Stimulated activated CD4-positive, alpha-beta T cell treated with anti-CD3 and anti-CD28 coated beads, Interleukin-1b, Interleukin-23, amount 100 ng/mL, for 24 hours (primary cell): ENCODE measurements around the gene WIPI1.
"Not testable (repeated sequence)": the region's sequence is repeated elsewhere in the genome, so short reads cannot be mapped to it uniquely, and the experiment has no call there.

Experiments
- DNase-seq, 4 experiments: peaks; one replicate each; pipeline ENCODE4 v3.0.0-alpha.2; 2020; ENCODE audit warnings: low read depth in 4 of 4, low spot score in 1 of 4

Gene WIPI1, protein sequence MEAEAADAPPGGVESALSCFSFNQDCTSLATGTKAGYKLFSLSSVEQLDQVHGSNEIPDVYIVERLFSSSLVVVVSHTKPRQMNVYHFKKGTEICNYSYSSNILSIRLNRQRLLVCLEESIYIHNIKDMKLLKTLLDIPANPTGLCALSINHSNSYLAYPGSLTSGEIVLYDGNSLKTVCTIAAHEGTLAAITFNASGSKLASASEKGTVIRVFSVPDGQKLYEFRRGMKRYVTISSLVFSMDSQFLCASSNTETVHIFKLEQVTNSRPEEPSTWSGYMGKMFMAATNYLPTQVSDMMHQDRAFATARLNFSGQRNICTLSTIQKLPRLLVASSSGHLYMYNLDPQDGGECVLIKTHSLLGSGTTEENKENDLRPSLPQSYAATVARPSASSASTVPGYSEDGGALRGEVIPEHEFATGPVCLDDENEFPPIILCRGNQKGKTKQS

DNA sequence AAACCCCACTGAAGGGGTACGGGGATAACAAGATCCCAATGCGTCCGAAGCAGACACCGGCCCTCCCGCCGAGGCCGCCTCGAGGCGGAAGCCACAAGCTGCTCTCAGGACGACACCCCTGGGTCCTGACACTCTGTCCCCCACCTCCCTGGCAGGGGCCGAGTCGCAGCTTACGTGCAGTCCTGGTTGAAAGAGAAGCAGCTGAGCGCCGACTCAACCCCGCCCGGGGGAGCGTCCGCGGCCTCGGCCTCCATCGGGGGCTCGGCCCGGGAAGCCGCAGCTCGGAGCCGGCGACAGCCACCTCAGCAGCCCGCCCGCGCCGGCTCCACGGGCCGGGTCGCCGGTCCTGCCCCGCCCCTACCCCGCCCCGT lies at the start of gene WIPI1:
Gene WIPI1, minus strand, starts transcription at position 329 of the 371 bp plus-strand sequence. Its CDS starts 75 bp downstream, at position 254.
- peak in 1 of 4 experiments; percentile 29 for DNase-seq

DNA sequence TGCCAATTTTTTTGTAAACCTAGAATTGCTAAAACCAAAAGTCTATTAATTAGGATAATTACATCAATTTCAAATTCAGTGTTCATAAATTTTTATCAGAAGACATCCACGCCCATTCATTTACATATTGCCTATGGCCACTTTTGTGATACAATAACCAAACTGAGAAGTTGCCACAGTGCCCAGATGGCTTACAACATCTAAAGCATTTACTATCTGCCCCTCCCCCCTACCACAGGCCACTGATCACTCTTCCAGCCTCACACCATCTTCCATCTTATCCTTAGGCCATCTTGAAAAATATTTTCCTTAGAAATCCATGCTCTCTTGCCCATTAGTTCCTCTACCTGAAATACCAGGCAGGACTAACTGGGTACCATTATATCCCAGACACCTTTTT lies 48.7 kb upstream of the WIPI1 start:
- DNase-seq, result no peak

DNA sequence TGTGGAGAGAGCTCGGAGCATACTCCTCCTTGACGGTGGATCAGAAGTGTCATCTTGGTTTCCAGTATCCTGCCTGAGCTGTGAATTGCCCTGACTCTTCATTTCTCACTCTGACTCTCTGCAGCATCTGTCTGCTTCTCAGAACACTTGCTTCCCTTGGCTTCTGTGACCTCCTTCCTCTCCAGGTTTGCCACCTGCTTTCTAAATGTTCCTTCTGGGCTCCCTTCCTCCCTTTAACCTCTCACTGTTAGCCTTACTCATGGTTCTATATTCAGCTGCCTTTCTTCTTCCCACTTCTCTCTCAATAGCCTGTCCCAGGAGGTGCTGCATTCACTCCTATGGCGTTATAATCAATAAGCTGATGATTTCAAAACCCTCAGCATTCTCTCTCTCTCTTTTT lies 43.8 kb upstream of the WIPI1 start:
- no peak for DNase-seq

DNA sequence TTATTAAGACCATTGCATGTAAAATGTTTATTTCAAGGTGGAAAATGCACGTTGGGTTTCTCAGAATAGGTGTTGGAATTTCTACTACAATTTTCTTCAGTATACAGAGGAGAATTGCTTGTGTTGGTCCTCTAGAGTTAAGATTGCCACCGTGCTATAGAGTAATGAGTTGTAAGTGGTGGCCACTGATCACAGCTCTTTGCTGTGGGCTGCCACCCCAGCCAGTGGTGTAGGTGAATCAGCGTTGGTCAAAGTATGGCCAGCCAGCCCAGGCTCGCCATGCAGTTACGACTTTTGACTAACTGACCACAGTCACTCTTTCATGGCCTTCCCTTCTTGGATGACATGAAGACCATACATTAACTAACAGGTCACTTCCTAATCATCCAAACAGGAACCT lies 42.3 kb upstream of the WIPI1 start:
- no peak for DNase-seq

DNA sequence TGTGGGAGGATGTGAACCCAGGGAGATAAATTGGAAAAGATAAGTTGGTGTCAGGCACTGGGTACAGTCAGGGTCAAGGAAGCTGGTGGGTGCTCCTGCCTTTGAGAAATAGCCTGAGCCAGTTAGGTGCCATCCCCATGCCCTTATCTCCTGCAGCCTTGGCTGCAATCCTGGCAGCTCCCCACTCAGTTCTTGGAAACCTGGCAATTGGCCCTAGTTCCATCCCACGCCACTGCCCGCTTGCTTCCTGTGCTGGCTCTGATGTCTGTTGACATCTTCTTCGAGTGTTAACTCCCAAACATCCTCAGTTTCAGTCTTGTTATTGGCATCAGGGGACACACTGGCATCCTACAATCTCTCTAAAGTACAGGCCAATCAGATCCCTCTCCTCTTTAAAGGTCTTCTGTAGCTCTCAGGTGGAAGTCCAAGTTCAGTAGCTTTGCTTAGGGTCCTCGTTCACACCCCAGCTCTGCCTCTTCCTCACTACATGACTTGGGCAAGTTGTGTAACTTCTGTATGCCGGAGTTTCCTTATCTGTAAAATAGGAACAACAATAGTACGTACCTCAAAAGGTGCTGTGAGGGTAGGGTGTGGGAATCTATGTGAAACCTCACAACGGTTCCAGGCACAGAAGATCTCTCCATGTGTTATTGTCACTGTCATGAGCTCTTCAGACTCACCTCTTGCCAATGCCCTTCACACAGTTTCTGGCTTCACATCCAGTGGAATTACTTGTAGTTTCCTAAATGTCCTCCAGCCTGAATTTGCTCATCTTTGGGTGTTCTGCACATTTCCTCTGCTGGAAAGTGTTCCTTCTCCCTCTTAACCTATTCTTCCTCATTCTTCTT lies 41.4 kb upstream of the WIPI1 start:
- no peak for DNase-seq

DNA sequence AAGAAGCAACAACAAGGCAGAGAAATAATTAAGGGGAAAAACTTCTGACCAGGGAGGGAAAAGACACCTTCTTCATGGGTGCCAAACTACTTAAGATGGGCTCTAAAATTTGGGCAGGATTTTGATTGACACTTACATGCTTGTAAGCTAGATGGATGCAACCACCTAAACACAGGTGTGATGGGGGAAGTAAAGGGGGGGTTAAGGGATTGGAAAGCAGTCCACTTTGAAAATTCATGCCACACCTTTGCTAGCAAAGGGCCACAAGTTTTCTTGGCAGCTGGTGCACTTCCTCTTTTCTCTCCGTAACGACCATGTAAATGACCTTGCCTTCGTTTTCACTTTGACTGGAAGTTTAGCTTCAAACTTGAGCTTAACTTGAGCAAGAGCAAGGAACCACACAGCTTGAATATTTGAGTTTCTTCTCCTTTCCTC lies 40.6 kb upstream of the WIPI1 start:
- DNase-seq, result no peak

DNA sequence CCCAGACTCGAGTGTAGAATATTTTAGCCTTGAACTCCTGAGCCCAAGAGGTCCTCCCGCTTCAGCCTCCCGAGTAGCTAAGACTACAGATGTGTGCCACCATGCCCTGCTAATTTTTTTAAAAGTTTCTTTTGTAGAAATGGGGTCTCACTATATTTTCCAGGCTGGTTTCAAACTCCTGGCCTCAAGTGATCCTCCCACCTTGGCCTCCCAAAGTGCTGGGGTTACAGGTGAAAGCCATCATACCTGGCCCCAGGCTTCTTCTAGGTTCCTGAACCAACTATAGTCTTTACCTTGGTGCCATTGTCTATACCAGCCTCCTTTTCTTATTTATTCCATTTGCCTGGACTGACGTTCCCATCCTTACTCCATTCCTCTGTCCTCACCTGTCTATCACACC lies 37.8 kb upstream of the WIPI1 start:
- no peak for DNase-seq

DNA sequence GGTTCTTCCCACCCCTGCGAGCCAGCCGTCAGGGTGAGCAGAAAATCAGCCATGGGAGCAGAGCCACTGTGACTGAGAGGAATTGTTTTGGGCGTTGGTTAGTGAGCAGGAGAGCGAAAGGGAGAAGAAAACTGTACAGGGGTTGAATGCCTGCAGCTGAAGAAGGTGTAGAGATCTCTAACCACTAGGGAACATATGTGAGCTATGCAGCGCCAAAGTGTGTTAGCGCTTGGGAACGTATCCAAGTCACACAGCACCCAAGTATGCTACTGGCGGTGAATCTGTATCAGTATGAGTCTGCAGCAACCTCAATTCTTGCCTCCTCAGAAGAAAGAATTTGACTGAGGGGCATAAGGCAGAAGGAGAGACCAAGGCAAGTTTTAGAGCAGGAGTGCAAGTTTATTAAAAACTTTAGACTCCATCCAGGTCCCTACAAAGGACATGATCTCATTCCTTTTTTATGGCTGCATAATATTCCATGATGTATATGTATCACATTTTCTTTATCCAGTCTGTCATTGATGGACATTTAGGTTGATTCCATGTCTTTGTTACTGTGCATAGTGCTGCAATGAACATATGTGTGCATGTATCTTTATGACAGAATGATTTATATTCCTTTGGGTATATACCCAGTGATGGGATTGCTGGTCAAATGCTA lies 35.2 kb upstream of the WIPI1 start:
- not testable (repeated sequence) for DNase-seq

DNA sequence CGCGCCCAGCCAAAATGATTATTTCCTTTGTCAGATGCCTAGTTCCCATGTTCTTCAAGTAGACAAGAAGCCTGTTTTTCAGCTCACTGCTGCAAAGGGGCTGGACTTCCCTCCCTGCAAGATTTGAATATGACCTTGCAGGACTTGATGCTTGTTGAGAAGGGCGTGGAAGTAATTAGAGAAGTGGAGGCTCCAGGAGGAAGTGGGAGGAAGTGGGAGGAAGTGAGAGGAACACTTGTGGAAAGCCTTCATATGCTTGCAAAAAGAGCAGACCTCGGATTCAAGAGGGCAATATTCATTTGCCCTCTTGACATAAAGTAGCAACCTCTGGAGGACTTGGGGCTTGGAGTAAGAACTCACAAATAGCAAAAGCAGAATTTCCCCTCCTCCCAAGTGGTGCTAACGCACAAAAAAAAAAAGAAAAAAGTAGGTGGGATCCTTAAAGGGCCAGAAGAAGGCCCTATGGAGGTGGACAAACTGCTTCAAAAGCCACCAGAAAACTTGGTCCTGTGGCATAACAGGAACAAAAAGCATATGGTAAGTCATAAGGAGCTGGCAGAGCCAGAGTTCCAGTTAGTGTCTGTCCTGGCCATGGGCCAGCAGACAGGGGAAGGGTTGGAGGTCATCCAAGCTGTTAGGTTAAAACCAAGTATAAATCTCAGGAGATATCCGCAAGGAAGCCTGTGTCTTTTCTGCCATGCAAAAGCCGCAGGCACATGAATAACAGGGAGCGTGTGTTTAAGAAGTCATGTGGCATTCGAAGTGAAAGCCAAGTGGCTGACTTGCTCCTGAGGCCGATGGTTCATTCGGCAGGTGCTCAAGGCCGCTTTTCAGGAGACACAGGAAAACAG lies 34.3 kb upstream of the WIPI1 start:
- DNase-seq, result no peak

DNA sequence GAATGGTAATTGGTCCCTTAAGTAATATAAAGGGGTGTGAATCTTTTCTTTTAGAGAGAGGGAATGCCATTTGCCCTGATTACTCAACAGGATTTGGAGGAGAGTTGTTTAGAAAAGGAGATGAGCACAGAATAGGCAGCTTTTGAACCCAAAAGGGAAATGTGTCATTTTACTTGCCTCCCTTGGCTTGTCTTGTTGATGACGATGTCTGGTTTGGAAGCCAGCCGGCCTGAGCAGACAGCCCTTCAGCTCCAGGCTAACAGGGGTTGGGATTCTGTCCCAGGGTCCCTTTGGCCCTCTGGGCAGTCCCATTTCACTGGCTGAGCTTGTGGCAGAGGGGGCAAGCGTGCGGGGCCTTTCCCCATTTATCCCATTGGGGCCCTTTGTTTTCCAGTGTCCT lies 32.6 kb upstream of the WIPI1 start:
- no peak for DNase-seq

DNA sequence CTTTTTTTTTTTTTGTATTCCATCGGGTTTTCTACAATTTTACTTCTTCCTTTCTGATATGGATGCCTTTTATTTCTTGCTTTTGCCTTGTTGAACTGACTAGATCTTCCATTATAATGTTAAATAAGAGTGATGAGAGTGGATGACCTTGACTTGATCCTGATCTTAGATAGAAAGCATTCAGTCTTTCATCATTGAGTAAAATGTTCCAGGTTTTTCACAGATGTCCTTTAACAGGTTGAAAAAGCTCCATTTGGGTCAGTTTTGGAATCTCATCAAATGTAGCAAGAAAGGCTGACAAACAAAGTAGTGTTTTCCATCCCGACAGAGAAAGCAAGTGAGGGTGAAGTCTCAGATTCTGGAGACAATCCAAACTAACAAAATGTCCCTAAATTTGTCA lies 27.2 kb upstream of the WIPI1 start:
- no peak for DNase-seq

DNA sequence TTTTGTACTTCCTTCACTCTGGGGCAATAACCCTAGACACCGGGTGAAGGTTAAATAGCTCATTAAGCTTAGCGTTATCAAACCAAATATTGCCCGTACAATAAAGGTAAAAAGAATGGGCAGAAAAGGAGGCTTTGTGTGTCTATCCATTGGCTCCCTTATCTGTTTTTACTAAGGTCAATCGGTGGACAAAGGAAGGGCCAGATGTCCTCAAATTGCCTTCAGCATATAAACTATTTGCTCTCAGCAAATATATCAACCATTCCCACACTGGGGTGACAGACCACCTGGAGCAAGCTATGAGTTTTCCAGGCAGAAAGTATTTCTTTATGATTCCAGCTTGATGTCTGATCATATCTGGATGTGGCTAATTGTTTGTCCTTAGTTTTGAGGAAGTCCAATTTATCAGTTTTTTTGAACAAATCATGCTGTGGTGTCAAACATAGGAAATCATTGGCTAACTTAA lies 25.3 kb upstream of the WIPI1 start:
- DNase-seq, result no peak

DNA sequence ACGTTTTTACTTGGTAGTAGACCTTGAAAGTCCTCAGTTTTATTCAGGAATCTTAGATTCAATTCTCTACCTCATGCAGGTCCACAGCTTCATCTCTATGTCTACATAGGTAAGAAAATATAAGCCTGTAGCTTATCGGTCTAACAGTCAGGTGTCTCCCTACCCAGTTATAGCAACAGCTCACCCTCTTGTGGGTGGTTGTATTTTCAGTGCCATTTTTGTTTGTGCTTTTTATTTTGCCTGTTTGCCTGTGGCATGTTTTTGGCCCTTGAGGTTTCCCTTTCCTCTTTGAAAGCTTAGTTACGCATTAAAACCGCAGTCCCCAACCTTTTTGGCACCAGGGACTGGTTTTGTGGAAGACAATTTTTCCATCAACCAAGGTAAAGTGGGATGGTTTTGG lies 23.6 kb upstream of the WIPI1 start:
- no peak for DNase-seq

DNA sequence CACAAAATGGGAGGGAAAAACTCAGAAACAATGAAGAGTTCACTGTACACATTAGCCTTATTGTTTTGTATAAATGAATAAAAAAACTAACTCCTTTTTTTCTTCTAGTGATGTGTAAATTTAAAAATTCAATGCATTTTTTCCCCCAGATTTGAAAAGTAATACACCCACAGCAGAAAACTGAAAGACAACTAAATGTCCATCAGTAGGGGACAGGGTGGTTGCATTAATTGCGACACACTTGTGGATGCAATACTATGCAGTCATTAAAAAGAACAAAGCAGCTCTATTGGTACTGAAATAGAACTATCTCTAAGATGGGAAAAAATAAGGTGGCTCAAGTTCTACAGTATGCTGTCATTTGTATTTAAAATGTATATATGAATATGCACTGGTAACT lies 13.7 kb upstream of the WIPI1 start:
- DNase-seq, result no peak

DNA sequence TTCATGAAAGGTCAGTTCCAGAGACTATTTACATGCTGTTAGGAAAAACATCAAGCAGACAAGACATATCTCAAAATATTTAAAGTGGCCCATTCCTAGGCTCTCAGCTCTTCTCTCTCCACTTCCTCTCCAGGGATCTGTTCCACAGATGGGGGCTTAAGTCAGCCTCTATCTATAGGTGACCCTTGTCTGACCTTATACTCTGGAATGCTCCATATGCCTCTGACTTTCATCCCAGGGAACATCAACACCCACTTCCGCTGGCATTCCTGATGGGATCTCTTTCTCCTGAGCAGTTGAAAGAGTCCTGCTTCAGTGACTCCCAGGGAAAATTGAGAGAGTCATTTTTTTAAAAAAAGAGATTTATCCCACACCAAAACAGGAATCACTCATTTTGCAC lies 11.5 kb upstream of the WIPI1 start:
- DNase-seq, result no peak

DNA sequence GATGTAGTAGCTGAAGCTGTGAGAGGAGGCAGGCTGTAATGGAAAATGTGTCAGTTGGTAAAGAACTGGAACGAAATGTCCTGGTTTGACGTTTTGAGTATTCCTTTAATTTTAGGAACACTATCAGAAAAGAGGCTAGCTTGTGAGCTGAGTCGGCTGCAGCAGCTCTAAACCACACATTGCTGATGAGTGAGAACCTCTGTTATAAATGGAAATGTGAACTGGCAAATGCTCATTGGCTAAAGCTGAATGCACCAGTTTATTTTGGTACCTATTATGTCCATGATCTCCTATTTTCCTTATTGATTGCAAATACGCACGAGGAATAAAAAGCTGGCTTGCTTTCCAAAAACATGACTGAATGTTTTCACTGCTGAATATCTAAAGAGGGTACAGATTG lies 11.0 kb upstream of the WIPI1 start:
- DNase-seq, result no peak

DNA sequence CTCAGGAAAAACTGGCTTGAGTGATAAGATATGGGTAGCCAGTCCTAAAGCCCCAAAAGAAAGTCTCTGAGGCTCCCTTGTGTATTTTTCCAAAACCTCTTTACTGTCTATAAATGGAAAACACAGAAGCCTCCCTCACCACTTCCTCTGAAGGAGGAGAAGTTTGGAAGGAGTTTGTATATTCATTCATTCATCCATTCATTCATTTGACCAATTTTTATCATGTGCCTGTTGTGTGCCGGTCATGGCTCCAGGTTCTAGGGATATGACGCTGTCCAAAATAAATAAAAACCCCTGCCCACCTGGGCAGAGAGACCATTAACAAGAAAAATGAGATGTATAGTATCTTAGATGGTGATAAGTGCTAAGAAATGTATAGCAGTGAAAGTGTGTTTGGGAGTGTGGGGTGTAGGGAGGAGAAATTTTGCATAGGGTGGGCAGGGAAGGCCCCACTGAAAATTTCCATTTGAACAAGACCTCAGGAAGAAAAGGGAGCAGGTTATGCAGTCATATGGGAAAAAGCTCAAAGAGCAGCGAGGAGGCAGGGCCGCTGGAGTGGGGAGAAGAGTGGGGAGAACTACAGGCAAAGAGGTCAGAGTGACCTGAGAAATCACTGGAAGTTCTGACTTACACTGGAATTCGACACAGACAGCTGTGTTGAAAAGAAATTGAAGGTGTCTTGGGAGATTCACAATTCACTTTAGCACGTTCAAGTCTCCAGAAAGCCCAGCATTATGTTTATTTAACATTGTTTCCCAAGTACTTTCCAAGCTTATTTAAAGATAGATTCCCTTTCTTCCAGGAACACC lies 6.1 kb upstream of the WIPI1 start:
- DNase-seq, result no peak

DNA sequence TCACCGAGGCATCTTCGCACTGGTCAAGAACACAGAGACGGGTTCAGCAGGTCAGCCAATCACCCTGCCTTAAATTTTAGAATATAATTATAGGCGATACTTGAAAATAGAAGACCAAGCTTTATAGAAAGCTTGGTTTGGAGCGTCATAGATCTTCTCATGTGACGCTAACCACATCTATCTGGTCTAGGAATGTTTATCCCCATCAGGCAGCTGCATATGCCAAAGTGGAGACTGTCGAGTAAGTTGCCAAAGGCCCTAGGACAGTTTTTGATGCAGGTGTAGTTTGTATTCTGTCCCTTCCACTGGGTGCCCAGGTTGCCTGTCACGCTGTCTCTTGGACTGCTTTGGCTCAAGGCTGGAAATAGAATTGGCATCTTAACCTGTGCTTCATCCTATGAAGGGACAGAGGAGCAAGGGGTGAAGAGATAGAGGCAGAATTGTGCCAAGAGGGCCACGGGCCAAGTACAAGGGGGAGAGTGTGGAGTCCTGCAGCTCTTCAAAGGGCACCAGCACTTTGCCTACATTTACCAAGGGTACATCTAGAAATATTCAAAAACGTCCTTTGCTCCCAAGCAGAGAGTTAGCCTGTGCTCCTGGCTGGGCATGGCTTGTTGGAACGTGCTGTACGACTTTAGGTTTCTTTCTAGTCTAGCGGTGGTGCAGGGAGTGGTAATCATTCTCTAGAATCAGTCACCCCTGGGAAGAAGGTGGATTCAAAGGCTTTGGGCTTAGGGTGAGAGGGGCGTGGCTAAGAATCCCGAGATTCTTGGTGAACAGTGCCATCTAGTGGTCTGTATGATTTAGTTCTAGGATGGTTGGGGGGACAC lies 5.3 kb upstream of the WIPI1 start:
- peak; percentile 44 to 60 (median 50) for DNase-seq

DNA sequence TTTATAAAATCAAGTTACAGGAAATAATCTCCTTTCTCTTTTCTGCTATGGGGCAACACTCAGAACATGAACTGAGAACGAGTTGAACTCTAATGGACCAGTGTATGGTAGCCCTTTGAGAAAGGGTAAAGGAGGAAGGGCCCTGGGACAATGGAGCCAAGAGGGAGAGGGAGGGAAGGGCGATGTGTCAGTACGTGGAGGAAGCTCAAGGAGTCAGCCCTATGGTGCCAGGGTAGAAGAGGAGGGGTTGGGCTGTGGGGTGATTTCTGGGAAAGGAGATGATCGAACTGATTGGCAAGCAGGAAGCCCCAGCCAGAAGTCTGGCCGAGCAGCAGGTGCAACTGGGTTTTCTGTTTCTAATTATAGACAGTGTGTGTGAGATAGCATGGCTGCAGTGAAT lies 4.3 kb upstream of the WIPI1 start:
- DNase-seq, result no peak
